22Rv1 (cell line): ENCODE data around the gene ZSWIM2.

Experiments used
- CTCF ChIP-seq: fragments of 450-650 bp; IDR thresholded peaks from 2 replicates; pipeline ENCODE4 v1.5.1; 2017; ENCODE audit warnings: mild to moderate bottlenecking
- ZFX ChIP-seq: fragments of 450-650 bp; IDR thresholded peaks from 2 replicates; pipeline ENCODE4 v1.6.1; 2017; ENCODE audit warnings: antibody characterized with exemption, borderline replicate concordance

- TF ChIP-seq CTCF: no peak
- no peak for TF ChIP-seq ZFX
Observed at GRCh38 chr2:186827411-186827810, 21.6 kb downstream of the ZSWIM2 start.
